Esophagus muscularis mucosa (tissue), 3 donors: ENCODE measurements around the gene TANGO6.
"Not testable (repeated sequence)": the region's sequence is repeated elsewhere in the genome, so short reads cannot be mapped to it uniquely, and the experiment has no call there.

Source experiments
- CTCF ChIP-seq, 3 experiments: fragments of 200-600 bp in 2 of 3; fragments of 450-650 bp in 1 of 3; sonication (generic) in 2 of 3; IDR thresholded peaks; one replicate each; pipeline ENCODE4 v1.5.1; 2017 to 2019; ENCODE audit warnings: antibody characterized with exemption in 3 of 3, mild to moderate bottlenecking in 2 of 3, moderate library complexity in 1 of 3
- POLR2A ChIP-seq: fragments of 450-650 bp; IDR thresholded peaks from one replicate; pipeline ENCODE4 v1.6.1; 2017; ENCODE audit warnings: antibody characterized with exemption, moderate library complexity, mild to moderate bottlenecking, low read depth

GRCh38 chr16:69126801-69127200, 283.5 kb downstream of the TANGO6 start:
- TF ChIP-seq CTCF (IDR thresholded peaks at IDR 0.05); POLR2A: not testable (repeated sequence)
